ELF-1 (cell line): Measurements from ENCODE around the gene NPM3.
A peak's percentile ranks its signal among the peaks of the same experiment; 100 is the strongest.

Experiments
- DNase-seq: peaks from one replicate; pipeline ENCODE4 v3.0.0-alpha.2; 2016; ENCODE audit warnings: low read depth, low spot score

NPM3 gene

GRCh38 chr10:101774589-101775272 lies 8.5 kb downstream of the NPM3 start:
- DNase-seq: peak; percentile 48

GRCh38 chr10:101773923-101774588 lies 9.2 kb downstream of the NPM3 start:
- no peak for DNase-seq

- no peak for DNase-seq
Measured at GRCh38 chr10:101772895-101773761, 10.1 kb downstream of the NPM3 start.

DNA sequence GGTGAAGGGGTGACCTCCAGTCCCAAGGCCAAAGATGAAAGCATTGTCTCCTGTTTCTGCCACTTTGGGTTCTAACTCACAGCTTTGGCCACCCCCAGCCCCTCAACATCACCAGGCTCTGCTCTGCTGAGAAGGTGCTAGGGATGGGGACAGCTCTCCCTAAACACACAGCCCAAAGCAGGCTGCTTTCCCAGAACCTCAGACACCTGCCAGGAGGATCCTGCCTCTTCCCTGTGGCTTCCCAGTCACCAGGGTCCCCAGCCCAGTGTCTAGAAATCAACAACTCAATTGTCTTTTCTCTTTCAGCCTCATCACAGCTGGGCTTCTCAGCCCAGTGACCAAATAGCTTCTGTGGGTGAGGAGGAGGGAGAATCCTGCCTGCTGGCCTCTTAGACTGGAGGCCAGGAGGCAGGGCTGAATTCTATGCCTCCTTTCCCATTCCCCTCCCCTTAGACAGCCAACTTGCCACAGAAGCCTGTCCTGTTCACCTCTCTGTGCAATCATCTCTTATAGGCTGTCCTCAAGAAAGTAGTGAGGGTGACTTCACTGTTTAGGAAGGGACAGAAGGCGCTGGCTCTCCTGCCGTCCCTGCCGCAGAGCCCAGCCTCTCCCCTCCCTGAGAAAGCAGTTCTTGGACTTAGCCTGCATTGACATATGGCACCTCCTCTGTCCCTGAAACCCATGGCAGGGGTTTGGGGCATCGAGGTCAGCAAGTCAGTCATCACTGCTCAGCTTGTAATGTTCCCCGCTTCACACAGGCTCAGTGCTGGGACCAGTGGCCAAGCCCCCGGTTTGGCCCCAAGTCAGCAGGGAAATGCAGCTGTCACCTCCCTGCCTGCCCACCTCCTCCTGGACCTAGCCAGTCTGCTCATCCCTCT lies 11.0 kb downstream of the NPM3 start:
- no peak for DNase-seq

DNA sequence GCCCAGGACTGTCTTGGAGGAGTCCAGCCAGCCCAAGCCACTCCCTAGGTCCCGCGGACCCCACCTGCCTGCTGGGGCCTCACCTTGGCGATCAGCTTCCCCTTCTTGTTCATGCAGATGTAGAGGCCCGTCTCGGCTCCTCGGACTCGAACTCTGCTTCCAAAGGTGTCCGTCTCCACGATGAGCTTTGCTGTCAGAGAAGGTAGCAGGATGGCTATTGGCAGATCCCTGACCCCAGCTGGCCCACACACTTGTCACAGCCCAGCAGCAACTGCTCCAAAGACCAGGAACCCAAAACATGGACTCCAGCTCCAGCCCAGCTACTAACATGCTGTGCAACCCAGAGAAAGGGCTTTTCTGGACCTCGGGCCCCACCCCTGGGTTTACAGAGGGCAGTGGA lies 11.9 kb downstream of the NPM3 start:
- no peak for DNase-seq

GRCh38 chr10:101770331-101771215 lies 12.7 kb downstream of the NPM3 start:
- no peak for DNase-seq

- no peak for DNase-seq
Measured at GRCh38 chr10:101769541-101770180, 13.6 kb downstream of the NPM3 start.

GRCh38 chr10:101768791-101769170 lies 14.5 kb downstream of the NPM3 start:
- DNase-seq: no peak

DNA sequence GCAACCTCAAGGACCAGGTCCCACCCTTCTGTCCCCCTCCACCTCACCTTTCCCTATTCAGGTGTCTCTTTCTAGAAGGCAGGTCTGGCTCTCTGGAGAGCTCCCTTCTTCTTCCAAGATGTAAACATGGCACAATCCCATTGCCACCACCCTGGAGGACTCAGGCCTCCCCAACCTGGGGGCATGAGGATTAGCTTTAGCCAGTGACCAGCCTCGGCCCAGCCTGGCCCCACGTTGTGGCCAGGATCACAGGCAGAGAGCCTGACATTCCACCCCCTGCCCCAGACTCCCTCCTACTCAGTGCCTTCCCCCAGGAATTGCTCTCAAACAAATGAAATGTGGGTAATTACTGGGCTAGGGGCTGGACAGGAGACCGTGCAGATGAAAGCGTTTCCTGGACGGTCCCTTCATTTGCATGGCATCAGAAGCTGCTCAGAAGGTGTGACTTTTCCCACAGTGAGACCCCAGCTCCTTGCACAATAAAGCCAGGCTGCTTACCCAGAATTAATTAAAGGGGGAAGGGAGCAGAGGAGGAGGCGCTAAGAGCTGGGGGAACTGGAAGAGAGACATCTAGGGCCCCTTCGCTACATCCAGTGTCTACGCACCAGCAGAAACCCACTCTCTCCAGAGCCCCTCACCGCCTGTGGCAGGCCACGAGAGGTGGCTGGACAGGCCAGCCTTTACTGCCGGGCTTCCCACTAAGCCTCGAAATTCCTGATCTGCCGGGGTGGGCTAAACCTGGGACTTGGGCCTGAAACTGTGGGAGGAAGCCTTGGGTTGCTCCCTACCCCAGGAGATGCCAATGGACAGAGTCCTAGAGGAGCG lies 15.1 kb downstream of the NPM3 start:
- peak; percentile 52 for DNase-seq

DNA sequence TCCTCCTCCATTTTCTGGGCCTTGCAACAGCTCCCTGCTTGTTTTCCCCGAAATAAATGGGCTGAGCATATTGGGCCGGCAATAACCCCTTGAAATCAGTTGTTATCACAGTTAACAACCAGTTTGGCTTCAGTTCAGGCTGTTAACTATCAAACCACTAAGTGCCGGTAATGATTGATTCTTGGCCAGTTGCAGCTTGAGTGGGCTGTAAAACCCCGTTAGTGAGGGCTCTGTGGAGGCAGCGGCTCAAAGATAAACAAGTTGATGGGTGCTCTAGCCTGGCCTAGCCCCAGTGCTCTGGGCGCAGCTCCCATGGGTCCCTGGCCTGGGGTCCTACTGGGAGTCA lies 15.7 kb downstream of the NPM3 start:
- DNase-seq: no peak

- no peak for DNase-seq
Measured at GRCh38 chr10:101766753-101767599, 16.3 kb downstream of the NPM3 start.

GRCh38 chr10:101766306-101766705 lies 16.9 kb downstream of the NPM3 start:
- DNase-seq: no peak

GRCh38 chr10:101763141-101763846 lies 20.0 kb downstream of the NPM3 start:
- no peak for DNase-seq

DNA sequence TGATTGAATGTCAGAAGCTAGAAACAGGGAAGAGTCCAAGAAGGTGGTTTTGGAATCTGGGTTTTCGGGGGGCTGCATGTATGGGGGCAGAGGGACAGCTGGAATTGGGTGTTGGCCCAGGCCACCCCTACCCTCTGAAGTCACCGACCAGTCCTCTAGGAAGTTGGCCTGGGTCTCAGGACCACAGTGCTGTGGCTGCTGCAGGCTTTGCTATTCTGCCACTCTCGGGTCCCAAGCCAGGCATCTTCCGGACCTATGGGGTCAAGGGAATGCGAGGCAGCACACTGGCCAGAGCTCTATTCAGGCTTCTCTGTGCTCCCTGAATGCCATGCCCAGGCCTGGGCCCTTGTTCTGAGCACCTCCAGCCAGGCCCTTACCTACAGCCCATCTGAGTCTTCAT lies 20.5 kb downstream of the NPM3 start:
- no peak for DNase-seq

GRCh38 chr10:101761226-101761625 lies 22.0 kb downstream of the NPM3 start:
- DNase-seq: no peak

- DNase-seq: no peak
Measured at GRCh38 chr10:101760510-101760909, 22.7 kb downstream of the NPM3 start.
